SHP77 (cell line): ENCODE measurements around the gene CNTN4.
"Not testable (repeated sequence)": the region's sequence is repeated elsewhere in the genome, so short reads cannot be mapped to it uniquely, and the experiment has no call there.

Source experiments
- DNase-seq, 2 experiments: peaks; one replicate each; lab custom pipeline; 2025; lab: John Stamatoyannopoulos, UW

CNTN4 gene

GRCh38 chr3:2967871-2968270, 869.2 kb downstream of the CNTN4 start:
- no peak for DNase-seq

DNA sequence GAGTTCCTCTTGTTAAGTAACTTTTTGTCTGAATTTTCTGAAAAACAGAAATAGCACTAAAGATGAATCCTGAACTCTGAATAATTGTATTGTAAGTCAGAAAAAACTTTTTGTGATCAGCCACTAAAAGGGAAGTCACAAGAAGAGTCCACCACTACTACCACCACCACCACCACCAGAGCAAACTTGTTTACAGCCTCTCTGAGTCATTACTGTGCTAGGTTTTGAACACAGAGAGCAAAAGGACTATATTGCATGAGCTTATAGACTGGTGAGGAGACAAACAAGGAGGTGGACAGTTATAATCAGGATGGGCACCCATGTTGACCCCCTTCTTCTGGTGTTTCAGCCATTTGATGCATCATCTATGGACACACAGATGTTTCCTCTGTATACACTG, 869.8 kb downstream of the CNTN4 start:
- no peak for DNase-seq

DNA sequence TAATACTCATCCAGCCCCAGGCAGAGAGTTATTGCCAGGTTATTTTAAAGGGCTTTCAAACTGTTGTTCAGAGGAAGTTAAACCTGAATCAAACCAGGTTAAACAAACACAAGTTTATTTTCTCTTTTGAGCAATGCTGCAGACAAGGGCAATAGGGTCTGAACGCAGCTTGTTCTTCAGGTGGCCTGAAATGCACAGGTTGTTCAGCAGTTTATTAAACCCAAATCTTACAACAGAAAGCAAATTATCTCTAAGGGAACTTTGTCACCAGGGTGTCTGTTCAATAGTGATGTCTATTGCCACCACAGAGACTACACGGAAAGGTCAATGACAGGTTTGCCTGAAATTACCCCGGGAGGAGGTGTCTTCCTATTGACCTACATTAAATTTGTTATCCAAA, 877.5 kb downstream of the CNTN4 start:
- no peak for DNase-seq

DNA sequence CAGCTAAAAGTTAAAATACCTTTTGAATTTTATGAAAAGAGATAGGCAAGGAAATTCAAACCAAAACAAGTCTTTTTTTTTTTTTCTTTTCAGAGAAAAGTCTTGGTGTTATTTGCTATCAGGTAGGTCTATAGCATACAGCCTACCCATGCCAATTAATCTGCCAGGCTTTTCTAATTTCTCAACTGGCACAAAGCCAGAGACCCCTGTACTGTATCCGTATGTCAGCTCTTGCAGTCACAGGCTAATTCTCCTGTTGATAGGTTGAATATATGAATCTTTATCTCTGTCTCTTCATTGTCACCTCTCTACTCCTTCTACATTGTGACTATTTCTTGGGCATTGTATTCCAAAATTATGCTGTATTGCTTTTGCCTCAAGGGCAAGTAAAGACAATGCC, 878.1 kb downstream of the CNTN4 start:
- DNase-seq = no peak

DNA sequence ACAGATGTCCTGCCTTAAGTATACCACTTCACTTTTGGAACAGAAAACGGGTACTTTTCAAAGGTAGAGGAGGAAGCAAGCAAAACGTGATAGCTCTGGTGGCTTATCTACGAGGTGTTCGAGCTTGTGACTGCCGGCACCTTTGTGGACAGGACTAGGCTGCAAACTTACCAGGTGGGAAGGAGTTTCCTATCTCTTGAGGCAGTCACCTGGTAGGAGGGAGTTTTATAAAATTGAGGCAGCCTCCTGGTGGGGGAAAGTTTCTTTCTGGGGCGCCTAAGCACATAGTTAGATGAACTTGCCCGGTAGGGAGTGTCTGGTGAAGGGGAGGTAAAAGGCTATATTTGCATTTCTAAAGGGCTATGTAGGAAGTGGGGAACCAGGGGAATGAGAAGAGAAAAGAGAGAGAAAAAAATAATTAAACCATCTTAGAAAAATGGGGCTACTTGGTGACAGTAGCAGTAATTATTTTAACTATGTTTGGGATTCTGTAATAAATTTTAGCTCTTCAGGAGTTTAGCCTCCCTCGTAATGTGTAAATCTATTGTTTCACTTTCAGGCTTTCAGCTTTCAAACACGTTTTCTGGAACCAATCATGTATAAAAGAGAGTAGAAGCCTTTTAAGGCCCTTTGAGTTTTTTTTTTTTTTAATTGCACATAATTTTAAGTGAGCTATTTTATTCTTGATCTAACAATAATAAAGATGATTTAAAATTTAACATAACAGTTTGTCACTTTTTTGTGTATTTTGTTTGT, 880.5 kb downstream of the CNTN4 start:
- no peak for DNase-seq

- no peak for DNase-seq
These were observed 885.6 kb downstream of the CNTN4 start for GRCh38 chr3:2984005-2984830.

- no peak for DNase-seq
These were observed 886.2 kb downstream of the CNTN4 start for GRCh38 chr3:2984831-2985220.

DNA sequence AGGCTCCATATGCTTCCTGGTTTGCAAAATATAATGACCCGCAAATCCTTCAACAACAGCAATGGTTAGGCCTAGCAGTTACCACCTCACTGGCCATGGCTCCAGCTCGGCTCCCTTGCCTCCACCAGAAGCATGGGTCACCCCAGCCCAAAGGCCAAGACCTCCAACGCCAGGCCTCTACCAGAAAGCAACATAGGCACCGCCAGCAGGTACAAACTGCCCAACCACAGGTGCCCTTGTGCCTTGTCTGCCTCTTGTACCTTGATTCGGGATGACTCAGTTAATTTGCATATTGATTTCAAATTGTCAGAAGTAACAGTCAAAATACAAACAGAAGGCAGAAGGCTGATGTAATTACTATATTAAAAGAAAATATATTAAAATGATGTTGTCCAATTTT, 886.8 kb downstream of the CNTN4 start:
- no peak for DNase-seq

DNA sequence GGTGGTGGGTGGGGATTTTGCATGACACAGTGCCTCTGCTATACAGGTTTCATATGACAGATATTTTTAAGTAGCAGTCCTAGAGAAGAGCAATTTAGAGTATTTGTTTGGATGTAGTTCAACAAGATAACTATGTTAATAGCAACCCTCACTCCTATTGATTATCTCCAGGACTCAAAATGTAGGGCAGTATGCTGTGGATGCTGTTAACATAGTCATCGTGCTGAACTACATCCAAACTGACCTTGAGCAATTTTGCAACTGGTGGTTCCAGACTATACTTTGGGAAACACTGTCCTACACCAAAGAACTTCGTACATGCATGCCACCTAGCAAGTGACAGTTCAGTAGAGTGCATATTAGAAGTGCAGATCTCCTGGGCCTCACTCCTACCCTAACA, 893.9 kb downstream of the CNTN4 start:
- no peak for DNase-seq

GRCh38 chr3:2993130-2993529, 894.5 kb downstream of the CNTN4 start:
- DNase-seq = not testable (repeated sequence)

- DNase-seq = no peak
These were observed 895.1 kb downstream of the CNTN4 start for GRCh38 chr3:2993736-2994135.

DNA sequence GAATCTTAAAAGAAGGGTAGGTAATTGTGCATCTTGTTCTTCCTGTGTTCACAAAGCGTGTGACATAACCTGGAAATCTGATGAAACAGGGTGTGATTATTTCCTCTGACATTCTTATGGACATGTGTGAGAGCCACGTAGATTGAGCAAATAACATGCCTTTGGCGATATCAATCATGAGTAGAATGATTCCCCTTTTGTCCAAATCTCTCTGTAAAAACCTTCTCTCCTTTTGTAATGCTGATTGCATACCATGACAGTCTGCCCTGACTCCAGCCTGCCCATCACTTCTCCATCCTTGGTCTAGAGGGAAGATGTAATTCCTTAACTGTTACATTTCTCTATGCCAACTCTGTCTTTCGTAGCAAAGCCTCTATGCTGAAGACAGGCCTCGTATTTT, 896.5 kb downstream of the CNTN4 start:
- no peak for DNase-seq

- DNase-seq = no peak
These were observed 906.6 kb downstream of the CNTN4 start for GRCh38 chr3:3005146-3005744.

- no peak for DNase-seq
These were observed 914.8 kb downstream of the CNTN4 start for GRCh38 chr3:3013317-3014052.

GRCh38 chr3:3015185-3016089, 916.8 kb downstream of the CNTN4 start:
- DNase-seq = peak in 1 of 2 experiments; percentile 2

- DNase-seq = no peak
These were observed 917.6 kb downstream of the CNTN4 start for GRCh38 chr3:3016226-3016625.

DNA sequence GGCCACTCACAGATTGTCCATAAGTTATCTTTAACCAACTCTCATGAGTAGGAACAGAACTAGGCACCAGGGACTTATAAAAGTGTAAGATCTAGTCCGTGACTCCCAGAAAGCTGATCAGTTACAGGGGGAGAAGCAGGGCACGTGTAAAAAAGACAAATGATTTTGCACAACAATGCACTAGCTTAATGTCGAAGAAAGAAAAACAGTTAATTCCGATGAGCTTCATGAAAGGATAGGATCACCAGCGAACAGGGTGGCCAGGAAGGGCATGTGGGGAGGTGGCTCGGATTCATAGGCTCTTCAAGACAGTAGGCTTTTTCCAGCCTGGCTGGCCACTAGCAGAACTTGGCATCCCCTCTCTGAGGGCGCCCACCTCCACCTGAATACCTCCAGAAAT, 921.5 kb downstream of the CNTN4 start:
- DNase-seq = no peak

DNA sequence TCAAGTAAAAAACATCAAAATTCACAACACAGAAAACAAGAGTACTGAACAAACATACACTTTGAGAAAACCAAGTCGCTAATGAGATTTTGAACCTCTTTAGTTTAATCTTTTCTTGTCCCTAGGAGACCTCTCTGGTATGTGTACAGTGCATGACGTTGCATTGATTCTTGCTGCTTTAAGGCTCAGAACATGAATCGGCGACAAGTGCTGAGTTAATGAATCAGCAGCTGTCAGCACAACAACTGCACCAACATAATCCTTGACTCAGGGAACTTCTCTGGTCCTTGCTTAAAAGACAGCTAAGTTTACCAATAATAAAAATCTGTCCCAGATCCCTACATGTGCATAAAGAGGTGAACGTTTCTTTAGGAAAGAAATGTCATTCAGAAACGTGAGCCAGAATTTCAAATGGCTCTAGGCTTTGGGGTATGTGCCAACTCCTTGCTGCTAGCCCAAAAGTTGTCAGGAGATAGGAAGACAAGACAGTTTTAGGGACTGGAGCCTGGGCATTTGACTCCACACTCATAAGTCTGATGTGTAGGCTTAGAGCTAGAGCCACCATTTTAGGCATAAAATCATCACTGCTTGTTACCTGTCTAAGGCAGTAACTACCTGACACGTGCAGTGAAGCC, 924.6 kb downstream of the CNTN4 start:
- DNase-seq = no peak

- no peak for DNase-seq
These were observed 929.4 kb downstream of the CNTN4 start for GRCh38 chr3:3027976-3028567.

- no peak for DNase-seq
These were observed 932.7 kb downstream of the CNTN4 start for GRCh38 chr3:3031326-3031725.
